Tibial nerve (tissue), 4 donors: ENCODE data around the gene TTC22. TPM values are rescaled to one million over a fixed set of nuclear protein-coding genes. Genes with fewer than 3 reads are reported as not detected.

Experiments used
- DNase-seq, 2 donors: peaks; one replicate each; pipeline ENCODE4 v3.0.0-alpha.2; 2019; ENCODE audit warnings: low spot score in 2 of 2
- H3K27ac ChIP-seq, 4 donors: fragments of 200-600 bp; sonication (generic) in 3 of 4; one replicate each; pipeline ENCODE4 v1.5.1; 2017 to 2019; ENCODE audit warnings: mild to moderate bottlenecking in 1 of 4
- H3K27me3 ChIP-seq, 2 donors: fragments of 200-600 bp; sonication (generic) in 1 of 2; one replicate each; pipeline versions ENCODE4 v1.5.1 to v1.6.0; 2017 to 2019
- H3K36me3 ChIP-seq, 3 donors: fragments of 200-600 bp; sonication (generic); one replicate each; pipeline ENCODE4 v1.5.1; 2018 to 2019
- H3K4me1 ChIP-seq, 4 donors: fragments of 200-600 bp; sonication (generic) in 3 of 4; one replicate each; pipeline ENCODE4 v1.5.1; 2017 to 2019
- H3K4me3 ChIP-seq, 4 donors: fragments of 200-600 bp; sonication (generic) in 3 of 4; one replicate each; pipeline ENCODE4 v1.5.1; 2017 to 2019; ENCODE audit warnings: mild to moderate bottlenecking in 1 of 4, moderate library complexity in 1 of 4
- H3K9me3 ChIP-seq, 4 donors: fragments of 200-600 bp; sonication (generic) in 3 of 4; one replicate each; pipeline ENCODE4 v1.5.1; 2017 to 2019
- CTCF ChIP-seq, 5 experiments: fragments of 200-600 bp in 3 of 5; fragments of 450-650 bp in 2 of 5; sonication (generic) in 3 of 5; IDR thresholded peaks; one replicate each; pipeline ENCODE4 v1.5.1; 2016 to 2019; ENCODE audit warnings: antibody characterized with exemption in 5 of 5, mild to moderate bottlenecking in 3 of 5, moderate library complexity in 2 of 5
- EP300 ChIP-seq, 2 donors: sonication (generic); formaldehyde crosslinking; IDR thresholded peaks; one replicate each; pipeline ENCODE4 v1.6.1; 2017; ENCODE audit warnings: antibody characterized with exemption in 2 of 2, mild to moderate bottlenecking in 1 of 2
- POLR2A ChIP-seq, 2 donors: fragments of 450-650 bp; IDR thresholded peaks; one replicate each; pipeline ENCODE4 v1.6.1; 2017; ENCODE audit warnings: antibody characterized with exemption in 2 of 2, mild to moderate bottlenecking in 2 of 2, moderate library complexity in 2 of 2
- WGBS, 2 donors: methylation state at CpG; one replicate each; pipeline ENCODE4 v1.1.5; 2018; 5-methylcytosine and 5-hydroxymethylcytosine counted together
- total RNA-seq, 4 donors: library from RNA; depleted of rRNA; stranded (reverse); fragments of >200 nt; gene quantifications; one replicate each; pipeline ENCODE4 v1.1.0, GENCODE V29; 2016

TTC22 gene
- total RNA-seq, 4 donors from 2014 or later, result not detected

- Histone ChIP-seq H3K4me3 (no peak overlapping the region), H3K27me3 (no peaks in the 10 kb centered on the region), H3K9me3 (no peaks in the 10 kb centered on the region), H3K36me3 (peaks cover 0 to 55% (median 0%) of the 10 kb centered on the region in 3 donors), H3K4me1 (peaks cover 0 to 15% (median 5%) of the 10 kb centered on the region in 4 donors), H3K27ac (no peak overlapping the region)
- DNase-seq, result no peak
- TF ChIP-seq POLR2A (IDR thresholded peaks at IDR 0.05) (no peak), CTCF (IDR thresholded peaks at IDR 0.05) (no peak), EP300 (IDR thresholded peaks at IDR 0.05) (no peak)
- 94 to 98% methylated on average over 9 to 20 of the region's 20 CpGs for WGBS, 2 donors
Measured at GRCh38 chr1:54758678-54759348, 42.3 kb downstream of the TTC22 start.

GRCh38 chr1:54757833-54758232 is 43.3 kb downstream of the TTC22 start:
- WGBS, 2 donors, result 97 to 98% methylated on average over 7 to 8 of the region's 9 CpGs
- H3K27ac ChIP-seq, result no peak overlapping the region
- DNase-seq, result no peak

DNA sequence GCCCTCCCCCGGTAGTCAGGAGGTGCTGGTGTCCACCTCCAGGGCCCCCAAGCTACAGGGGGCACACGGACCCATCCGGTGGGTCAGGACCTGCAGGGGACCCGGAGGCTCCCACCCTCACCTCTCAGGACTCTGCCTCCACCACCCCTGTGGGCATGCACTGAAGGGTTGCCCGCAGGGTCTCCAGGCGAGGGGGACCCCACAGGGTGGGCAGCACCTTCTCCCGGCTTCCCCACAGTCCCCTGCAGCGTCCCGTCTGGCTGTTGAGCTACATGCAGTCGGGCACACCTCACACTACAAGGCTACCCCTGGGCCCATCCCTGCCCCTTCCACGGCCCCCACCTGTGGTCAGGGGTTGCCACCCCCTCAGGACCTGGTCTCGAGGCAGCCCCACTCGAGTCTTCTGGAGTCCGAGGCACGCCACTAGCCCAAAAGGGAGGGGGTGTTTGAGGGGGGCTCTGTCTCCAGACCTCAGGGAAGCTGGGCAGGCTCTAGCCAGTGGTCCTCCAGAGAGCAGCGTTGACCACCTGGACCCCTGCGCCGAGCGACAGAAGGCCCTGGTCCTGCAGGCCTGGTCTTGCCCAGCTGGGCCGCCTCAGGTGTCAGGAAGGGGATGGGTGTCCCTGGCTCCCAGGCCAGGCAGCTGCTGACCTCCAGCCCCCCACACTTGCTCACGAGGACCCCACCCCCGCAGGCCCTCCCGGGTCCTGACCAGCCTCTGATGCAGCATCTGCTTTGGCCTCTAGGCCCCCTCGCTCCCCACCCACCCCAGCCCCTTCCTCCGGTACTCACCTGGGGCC is 46.4 kb downstream of the TTC22 start:
- TF ChIP-seq CTCF (IDR thresholded peaks at IDR 0.05) (no peak), EP300 (IDR thresholded peaks at IDR 0.05) (no peak), POLR2A (IDR thresholded peaks at IDR 0.05) (no peak)
- Histone ChIP-seq H3K9me3 (no peaks in the 10 kb centered on the region), H3K27ac (no peak overlapping the region), H3K27me3 (no peaks in the 10 kb centered on the region), H3K4me3 (no peak overlapping the region), H3K4me1 (no peaks in the 10 kb centered on the region), H3K36me3 (peaks cover 0 to 58% (median 0%) of the 10 kb centered on the region in 3 donors)
- 83 to 87% methylated on average over 17 to 22 of the region's 25 CpGs for WGBS, 2 donors
- DNase-seq, result no peak

More at GRCh38 chr1:54757833-54758232, 43.3 kb downstream of the TTC22 start:
- TF ChIP-seq CTCF (IDR thresholded peaks at IDR 0.05) (no peak), EP300 (IDR thresholded peaks at IDR 0.05) (no peak), POLR2A (IDR thresholded peaks at IDR 0.05) (no peak)
- Histone ChIP-seq H3K36me3 (peaks cover 0 to 58% (median 0%) of the 10 kb centered on the region in 3 donors), H3K27me3 (no peaks in the 10 kb centered on the region), H3K4me3 (no peak overlapping the region), H3K4me1 (peaks cover 0 to 6% (median 0%) of the 10 kb centered on the region in 4 donors), H3K9me3 (no peaks in the 10 kb centered on the region)

GRCh38 chr1:54754045-54754444 is 47.1 kb downstream of the TTC22 start:
- 88 to 89% methylated on average over 14 to 22 of the region's 22 CpGs for WGBS, 2 donors

More at GRCh38 chr1:54754045-54754444, 47.1 kb downstream of the TTC22 start:
- no peaks in the 10 kb centered on the region for H3K27me3 ChIP-seq
- no peaks in the 10 kb centered on the region for H3K4me1 ChIP-seq
- no peak for DNase-seq
- TF ChIP-seq CTCF (IDR thresholded peaks at IDR 0.05) (no peak), EP300 (IDR thresholded peaks at IDR 0.05) (no peak), POLR2A (IDR thresholded peaks at IDR 0.05) (no peak)
- peaks cover 0 to 55% (median 0%) of the 10 kb centered on the region in 3 donors for H3K36me3 ChIP-seq
- H3K9me3 ChIP-seq, result no peaks in the 10 kb centered on the region
- H3K4me3 ChIP-seq, result no peak overlapping the region
- no peak overlapping the region for H3K27ac ChIP-seq
